SH-SY5Y (cell line): Measurements from ENCODE around the gene ATP5F1B.

Source experiments
- GATA2 ChIP-seq: IDR thresholded peaks from 2 replicates; pipeline ENCODE4 v1.6.1; 2011; ENCODE audit warnings: mild to moderate bottlenecking, low read depth, low read length
- GATA3 ChIP-seq: IDR thresholded peaks from 2 replicates; pipeline ENCODE4 v1.6.1; 2011; ENCODE audit warnings: low read depth, mild to moderate bottlenecking, low read length, moderate library complexity

GRCh38 chr12:56641219-56641618 lies 4.6 kb downstream of the ATP5F1B start:
- TF ChIP-seq GATA2 (no peak), GATA3 (no peak)
